ENCODE results near the gene KLF6.

The KLF6 gene

DNA sequence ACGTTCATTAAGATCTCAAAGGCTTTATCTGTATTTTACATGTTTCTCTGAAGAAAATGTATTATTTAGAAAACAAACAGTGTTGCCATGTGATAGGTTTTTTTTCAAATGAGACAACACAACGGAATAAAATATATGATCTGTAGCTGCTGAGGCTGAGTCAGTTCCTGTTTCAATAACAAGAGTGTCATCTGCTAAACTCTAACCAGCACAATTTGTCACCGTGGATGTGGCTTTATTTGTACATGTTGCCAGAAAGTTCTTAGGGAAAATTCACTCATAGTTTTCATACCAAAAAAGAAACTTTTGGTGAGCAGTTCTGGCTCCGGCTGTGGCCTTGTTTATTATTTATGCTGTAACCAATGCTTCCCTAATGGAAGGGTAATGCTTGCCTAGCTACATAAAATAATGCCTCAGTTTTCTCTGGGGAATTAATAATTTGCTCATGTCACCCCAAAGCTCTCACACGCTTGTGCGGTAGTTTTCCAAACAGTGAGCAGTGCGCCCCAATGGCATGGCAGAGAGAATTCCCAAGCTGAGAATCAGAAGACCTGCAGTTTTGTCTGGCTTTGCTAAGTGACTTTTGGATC, 20.3 kb upstream of the KLF6 start:
- Histone ChIP-seq H3K4me3 (ENCODE audit: low read depth, low read length, poor library complexity, severe bottlenecking) (peak overlapping the region; percentile 17), H3K36me3 (ENCODE audit: insufficient read depth, low read length) (no peaks in the 10 kb centered on the region; the same call in 1 of the 2 replicates), H3F3A (ENCODE audit: insufficient read depth, low read length) (no peaks in the 10 kb centered on the region), H3K9me2 (ENCODE audit: low read depth, low read length) (no peaks in the 10 kb centered on the region), H3K9me3 (ENCODE audit: low read length) (no peaks in the 10 kb centered on the region), H4K20me1 (ENCODE audit: insufficient read depth, low read length) (no peaks in the 10 kb centered on the region), H3K79me2 (ENCODE audit: insufficient read depth, low read length) (no peaks in the 10 kb centered on the region), H3K9ac (ENCODE audit: low read length) (peak overlapping the region; percentile 37; the same call in 1 of the 2 replicates), H3K27ac (ENCODE audit: low read depth, low read length, poor library complexity, severe bottlenecking) (peak overlapping the region; percentile 93), H3K27me3 (ENCODE audit: insufficient read depth, low read length) (no peaks in the 10 kb centered on the region), H2AFZ (ENCODE audit: low read length) (peak overlapping the region; percentile 4; the same call in 1 of the 2 replicates), H3K4me1 (ENCODE audit: insufficient read depth, low read length, severe bottlenecking) (peaks cover 74% of the 10 kb centered on the region), H3K4me2 (ENCODE audit: low read length) (peak overlapping the region; percentile 54)
- TF ChIP-seq, protein P1, sequence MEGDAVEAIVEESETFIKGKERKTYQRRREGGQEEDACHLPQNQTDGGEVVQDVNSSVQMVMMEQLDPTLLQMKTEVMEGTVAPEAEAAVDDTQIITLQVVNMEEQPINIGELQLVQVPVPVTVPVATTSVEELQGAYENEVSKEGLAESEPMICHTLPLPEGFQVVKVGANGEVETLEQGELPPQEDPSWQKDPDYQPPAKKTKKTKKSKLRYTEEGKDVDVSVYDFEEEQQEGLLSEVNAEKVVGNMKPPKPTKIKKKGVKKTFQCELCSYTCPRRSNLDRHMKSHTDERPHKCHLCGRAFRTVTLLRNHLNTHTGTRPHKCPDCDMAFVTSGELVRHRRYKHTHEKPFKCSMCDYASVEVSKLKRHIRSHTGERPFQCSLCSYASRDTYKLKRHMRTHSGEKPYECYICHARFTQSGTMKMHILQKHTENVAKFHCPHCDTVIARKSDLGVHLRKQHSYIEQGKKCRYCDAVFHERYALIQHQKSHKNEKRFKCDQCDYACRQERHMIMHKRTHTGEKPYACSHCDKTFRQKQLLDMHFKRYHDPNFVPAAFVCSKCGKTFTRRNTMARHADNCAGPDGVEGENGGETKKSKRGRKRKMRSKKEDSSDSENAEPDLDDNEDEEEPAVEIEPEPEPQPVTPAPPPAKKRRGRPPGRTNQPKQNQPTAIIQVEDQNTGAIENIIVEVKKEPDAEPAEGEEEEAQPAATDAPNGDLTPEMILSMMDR (IDR thresholded peaks at IDR 0.05; ENCODE audit: low read length), result no peak
- no peak for TF ChIP-seq EZH2 (IDR thresholded peaks at IDR 0.05; ENCODE audit: borderline replicate concordance, low read length)

DNA sequence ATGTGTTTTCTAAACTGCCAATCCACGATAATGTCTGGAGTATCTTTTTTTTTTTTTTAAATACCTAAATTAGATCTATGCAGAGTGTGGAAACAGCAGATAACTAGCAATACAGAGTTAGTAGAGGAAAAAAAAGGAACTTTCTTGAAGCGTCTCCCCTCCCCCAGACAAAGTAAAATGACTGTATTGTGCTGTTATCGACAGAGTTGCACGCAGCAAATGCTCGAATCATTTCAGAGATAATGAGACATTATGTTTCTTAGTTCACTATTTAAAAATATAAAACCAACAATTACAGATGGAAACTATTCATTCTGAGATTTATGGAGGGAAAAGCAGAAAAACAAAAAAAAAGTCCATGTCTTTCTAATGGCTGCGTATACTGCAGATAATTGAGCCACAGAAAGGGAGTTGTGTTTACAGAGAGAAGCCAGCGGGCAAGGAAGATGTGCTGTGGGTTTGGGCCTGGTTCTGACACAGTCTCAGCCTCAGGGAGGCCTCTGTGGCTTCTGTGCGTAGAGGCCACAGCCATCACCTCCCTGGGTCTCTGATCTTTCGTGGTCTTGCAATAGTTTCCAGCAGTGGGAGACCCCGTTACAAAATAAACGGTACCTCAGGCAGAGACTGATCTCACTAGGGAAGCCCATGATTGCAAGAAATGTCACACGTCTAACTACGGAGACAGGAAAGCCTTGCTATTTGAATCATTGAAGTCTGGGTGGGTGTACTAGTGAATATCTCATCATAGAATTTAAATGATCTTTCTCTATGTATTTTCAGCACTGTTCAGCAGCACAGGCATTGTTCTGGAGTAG, 19.1 kb upstream of the KLF6 start:
- TF ChIP-seq, protein P1 (IDR thresholded peaks at IDR 0.05; ENCODE audit: low read length), result no peak
- Histone ChIP-seq H4K20me1 (ENCODE audit: insufficient read depth, low read length) (no peaks in the 10 kb centered on the region), H3K9ac (ENCODE audit: low read length) (peak overlapping the region; percentile 37), H3K4me1 (ENCODE audit: insufficient read depth, low read length, severe bottlenecking) (peaks cover 63% of the 10 kb centered on the region), H3K9me2 (ENCODE audit: low read depth, low read length) (no peaks in the 10 kb centered on the region), H3K4me3 (ENCODE audit: low read depth, low read length, poor library complexity, severe bottlenecking) (peak overlapping the region; percentile 20), H3K4me2 (ENCODE audit: low read length) (peak overlapping the region; percentile 54), H3K36me3 (ENCODE audit: insufficient read depth, low read length) (no peaks in the 10 kb centered on the region; the same call in 1 of the 2 replicates), H2AFZ (ENCODE audit: low read length) (peak overlapping the region; percentile 4), H3K27ac (ENCODE audit: low read depth, low read length, poor library complexity, severe bottlenecking) (peak overlapping the region; percentile 93), H3K79me2 (ENCODE audit: insufficient read depth, low read length) (no peaks in the 10 kb centered on the region), H3K9me3 (ENCODE audit: low read length) (no peaks in the 10 kb centered on the region), H3F3A (ENCODE audit: insufficient read depth, low read length) (no peaks in the 10 kb centered on the region), H3K27me3 (ENCODE audit: insufficient read depth, low read length) (no peaks in the 10 kb centered on the region)

DNA sequence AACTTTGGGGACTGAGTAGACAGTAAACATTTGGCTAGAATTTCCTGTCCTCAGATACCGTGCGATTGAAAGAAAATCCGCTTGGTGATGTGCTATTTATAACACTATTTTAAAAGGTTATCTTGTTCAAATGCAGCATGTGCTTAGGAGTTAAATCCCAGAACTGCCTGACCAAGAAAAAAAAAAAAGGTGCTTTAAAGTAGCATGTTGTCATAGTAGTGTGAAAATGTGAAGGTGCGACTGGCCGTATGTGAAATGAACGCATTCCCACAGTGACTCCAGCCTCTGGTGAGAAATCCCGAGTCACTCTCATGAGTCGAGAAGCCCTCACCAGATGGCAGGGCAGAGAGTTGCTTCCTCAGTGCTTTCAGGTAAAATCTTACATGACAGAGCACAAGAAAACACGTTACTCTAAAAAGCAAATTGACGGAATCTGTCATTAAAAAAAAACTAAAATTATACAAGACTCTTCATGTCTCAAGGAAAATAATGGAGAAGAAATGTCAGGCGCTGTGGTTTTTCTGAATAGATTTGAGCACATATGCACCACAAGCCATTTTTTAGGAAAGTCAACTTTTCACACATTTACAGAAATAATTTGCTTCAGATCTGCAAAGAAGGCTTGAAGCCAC, 18.4 kb upstream of the KLF6 start:
- Histone ChIP-seq H3K4me1 (ENCODE audit: insufficient read depth, low read length, severe bottlenecking) (peaks cover 56% of the 10 kb centered on the region), H3K27me3 (ENCODE audit: insufficient read depth, low read length) (no peaks in the 10 kb centered on the region), H3K9me3 (ENCODE audit: low read length) (no peaks in the 10 kb centered on the region), H3K9ac (ENCODE audit: low read length) (no peak overlapping the region), H3K79me2 (ENCODE audit: insufficient read depth, low read length) (no peaks in the 10 kb centered on the region), H3K4me2 (ENCODE audit: low read length) (peak overlapping the region; percentile 54), H3F3A (ENCODE audit: insufficient read depth, low read length) (no peaks in the 10 kb centered on the region), H3K4me3 (ENCODE audit: low read depth, low read length, poor library complexity, severe bottlenecking) (no peak overlapping the region), H4K20me1 (ENCODE audit: insufficient read depth, low read length) (no peaks in the 10 kb centered on the region), H3K36me3 (ENCODE audit: insufficient read depth, low read length) (no peaks in the 10 kb centered on the region; the same call in 1 of the 2 replicates), H3K9me2 (ENCODE audit: low read depth, low read length) (no peaks in the 10 kb centered on the region), H2AFZ (ENCODE audit: low read length) (no peak overlapping the region), H3K27ac (ENCODE audit: low read depth, low read length, poor library complexity, severe bottlenecking) (peak overlapping the region; percentile 93)
- TF ChIP-seq, protein P1 (IDR thresholded peaks at IDR 0.05; ENCODE audit: low read length), result no peak
- TF ChIP-seq EZH2 (IDR thresholded peaks at IDR 0.05; ENCODE audit: borderline replicate concordance, low read length), result no peak

All from OCI-LY1 (cell line).